Adipocyte (in vitro differentiated cells): ENCODE results near the gene CCDC80.

Experiments used
- DNase-seq: peaks from one replicate; pipeline ENCODE4 v3.0.0-alpha.2; 2015; ENCODE audit warnings: low read depth
- H3K27me3 ChIP-seq: replicated peaks from 2 replicates; pipeline ENCODE4 v1.7.0; 2013; ENCODE audit warnings: mild to moderate bottlenecking, low read length, moderate library complexity; ENCODE audit not compliant: control insufficient read depth, insufficient read depth
- H3K36me3 ChIP-seq: 2 replicates; pipeline ENCODE4 v1.7.0; 2013; ENCODE audit warnings: low read length, mild to moderate bottlenecking, moderate library complexity; ENCODE audit not compliant: control insufficient read depth, insufficient read depth, severe bottlenecking
- H3K4me1 ChIP-seq: 2 replicates; pipeline ENCODE4 v1.7.0; 2013; ENCODE audit warnings: mild to moderate bottlenecking, low read length, moderate library complexity; ENCODE audit not compliant: control insufficient read depth, insufficient read depth
- H3K4me3 ChIP-seq: 2 replicates; pipeline ENCODE4 v1.7.0; 2013; ENCODE audit warnings: mild to moderate bottlenecking, low read length, moderate library complexity
- H3K9ac ChIP-seq: 2 replicates; pipeline ENCODE4 v1.7.0; 2013; ENCODE audit warnings: mild to moderate bottlenecking, low read length, moderate library complexity
- H3K9me3 ChIP-seq: 2 replicates; pipeline ENCODE4 v1.7.0; 2013; ENCODE audit warnings: mild to moderate bottlenecking, low read length, moderate library complexity; ENCODE audit not compliant: control insufficient read depth

CCDC80 gene

GRCh38 chr3:112631257-112631656 is 9.7 kb downstream of the CCDC80 start:
- peak overlapping the region; percentile 85 for H3K4me3 ChIP-seq
- H3K36me3 ChIP-seq, result peaks cover 83% of the 10 kb centered on the region
- H3K4me1 ChIP-seq, result peaks cover 95% of the 10 kb centered on the region
- no peaks in the 10 kb centered on the region for H3K9me3 ChIP-seq
- no peak for DNase-seq
- H3K27me3 ChIP-seq, result no peaks in the 10 kb centered on the region
- peak overlapping the region; percentile 96 for H3K9ac ChIP-seq

DNA sequence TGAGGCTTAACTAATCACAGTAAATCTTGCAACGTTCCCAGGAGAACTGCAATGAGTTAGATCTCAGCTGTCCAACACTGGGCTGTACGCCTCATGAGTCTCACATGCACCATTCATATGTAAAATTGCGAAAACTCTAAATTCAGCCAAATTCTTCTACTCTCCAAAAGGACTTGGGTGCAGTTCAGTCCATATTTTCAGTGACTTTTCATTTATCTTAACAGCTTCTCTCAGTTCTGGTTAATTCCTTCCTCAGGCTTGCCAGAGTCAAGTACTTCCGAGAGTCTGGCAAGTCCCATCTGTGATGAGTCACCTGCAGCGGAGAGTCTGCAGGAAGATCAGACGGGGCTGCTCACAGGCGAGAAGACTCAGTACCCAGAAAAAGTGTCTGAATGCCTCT is 11.5 kb downstream of the CCDC80 start:
- peak; percentile 89 for DNase-seq
- peaks cover 84% of the 10 kb centered on the region for H3K4me1 ChIP-seq
- H3K9me3 ChIP-seq, result no peaks in the 10 kb centered on the region
- peaks cover 88% of the 10 kb centered on the region for H3K36me3 ChIP-seq
- H3K4me3 ChIP-seq, result peak overlapping the region; percentile 85
- H3K9ac ChIP-seq, result peak overlapping the region; percentile 96
- no peaks in the 10 kb centered on the region for H3K27me3 ChIP-seq

DNA sequence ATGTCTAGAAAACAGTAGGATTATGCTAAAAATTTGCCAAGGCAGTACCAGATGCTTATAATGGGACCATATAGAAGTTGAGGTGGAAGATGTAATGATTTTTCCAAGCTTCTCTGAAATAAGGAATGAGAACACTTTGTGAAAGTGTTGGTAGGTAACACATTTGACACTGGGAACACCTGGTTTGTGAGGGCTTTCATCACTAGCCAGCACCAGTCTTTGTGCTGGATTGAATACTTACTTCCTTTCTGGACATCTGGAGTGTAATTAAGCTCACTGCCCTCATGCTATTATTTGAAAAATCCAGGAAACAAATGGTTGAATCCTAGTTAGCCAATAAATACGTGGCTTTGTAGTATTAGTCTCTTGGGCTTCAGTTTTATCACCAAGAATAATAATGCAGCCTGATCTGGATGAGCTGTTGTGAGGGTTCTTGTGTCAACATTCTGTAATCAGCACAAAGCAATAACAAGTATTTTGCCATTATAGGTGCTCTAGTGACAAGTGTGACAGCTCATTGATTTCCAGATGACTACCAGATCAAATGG is 12.9 kb downstream of the CCDC80 start:
- no peak for DNase-seq
- no peaks in the 10 kb centered on the region for H3K27me3 ChIP-seq
- peak overlapping the region; percentile 61 for H3K9ac ChIP-seq
- peak overlapping the region; percentile 28 for H3K4me3 ChIP-seq
- peaks cover 92% of the 10 kb centered on the region for H3K36me3 ChIP-seq
- H3K9me3 ChIP-seq, result no peaks in the 10 kb centered on the region
- H3K4me1 ChIP-seq, result peaks cover 83% of the 10 kb centered on the region

DNA sequence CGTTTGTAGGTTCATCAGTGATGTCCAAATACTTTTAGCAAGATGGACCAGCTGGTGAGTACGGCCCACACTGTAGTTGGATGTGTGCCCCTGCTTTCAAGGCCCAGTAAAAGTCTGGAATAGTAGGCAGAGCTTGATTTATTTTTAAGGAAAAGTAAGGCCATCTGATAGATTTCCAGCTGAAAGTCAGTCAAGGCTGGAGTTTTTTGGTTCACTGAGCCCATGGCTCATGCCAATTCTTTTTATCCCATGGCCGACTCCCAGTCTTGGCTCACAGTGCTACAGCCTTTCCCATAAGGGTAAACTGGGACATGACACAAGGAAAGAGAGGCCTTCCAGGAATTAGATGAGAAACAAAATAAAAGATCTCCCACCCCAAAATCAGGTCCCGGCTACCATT is 13.5 kb downstream of the CCDC80 start:
- Histone ChIP-seq H3K36me3 (peaks cover 91% of the 10 kb centered on the region), H3K4me1 (peaks cover 80% of the 10 kb centered on the region), H3K4me3 (peak overlapping the region; percentile 28), H3K9ac (peak overlapping the region; percentile 61), H3K27me3 (no peaks in the 10 kb centered on the region), H3K9me3 (no peaks in the 10 kb centered on the region)
- no peak for DNase-seq

GRCh38 chr3:112623717-112624116 is 17.2 kb downstream of the CCDC80 start:
- DNase-seq, result no peak
- Histone ChIP-seq H3K4me1 (peaks cover 59% of the 10 kb centered on the region), H3K27me3 (no peaks in the 10 kb centered on the region), H3K36me3 (peaks cover 96% of the 10 kb centered on the region), H3K4me3 (no peak overlapping the region), H3K9ac (no peak overlapping the region), H3K9me3 (no peaks in the 10 kb centered on the region)

DNA sequence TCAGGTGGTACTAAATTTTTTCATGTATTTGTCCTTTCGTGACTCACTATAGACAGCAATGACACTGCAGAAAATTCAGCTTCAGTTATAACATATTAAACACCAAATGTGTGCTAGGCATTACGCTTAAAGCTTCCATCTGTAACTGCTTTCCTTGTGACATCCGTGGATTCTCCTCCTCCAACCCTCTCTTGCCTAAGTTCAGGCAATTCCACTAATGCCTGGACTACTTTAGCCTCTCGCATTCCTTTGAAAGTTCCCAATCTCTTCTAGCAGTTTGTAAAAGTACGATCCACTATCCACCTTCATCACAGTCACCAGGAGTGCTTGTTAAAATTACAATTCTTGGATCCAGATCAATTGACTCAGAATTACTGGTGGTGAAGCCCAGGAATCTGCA is 17.7 kb downstream of the CCDC80 start:
- Histone ChIP-seq H3K9me3 (no peaks in the 10 kb centered on the region), H3K4me3 (no peak overlapping the region), H3K9ac (no peak overlapping the region), H3K27me3 (no peaks in the 10 kb centered on the region), H3K36me3 (peaks cover 96% of the 10 kb centered on the region), H3K4me1 (peaks cover 54% of the 10 kb centered on the region)
- DNase-seq, result no peak

DNA sequence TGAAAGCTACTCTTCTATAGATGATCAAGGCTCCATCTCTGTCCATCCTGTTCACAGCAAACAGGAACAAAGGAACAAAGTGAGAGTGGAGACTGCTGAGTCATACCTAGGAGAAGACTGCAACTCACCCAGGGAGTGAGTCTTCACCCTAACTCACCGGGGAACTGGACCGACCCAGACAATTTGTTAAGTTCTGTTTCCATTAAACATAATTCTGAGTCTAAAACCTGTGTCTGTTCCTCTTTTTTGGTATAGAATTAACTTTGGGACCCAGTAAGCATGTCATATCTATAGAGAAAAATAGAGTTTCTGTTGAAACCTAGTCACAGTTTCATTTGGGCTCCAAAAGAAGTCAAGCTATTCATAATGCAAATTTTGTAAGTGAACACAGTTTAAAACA is 21.6 kb downstream of the CCDC80 start:
- Histone ChIP-seq H3K9me3 (no peaks in the 10 kb centered on the region), H3K4me3 (no peak overlapping the region), H3K36me3 (peaks cover 96% of the 10 kb centered on the region), H3K9ac (peak overlapping the region; percentile 28), H3K27me3 (no peaks in the 10 kb centered on the region), H3K4me1 (peaks cover 37% of the 10 kb centered on the region)
- DNase-seq, result no peak

DNA sequence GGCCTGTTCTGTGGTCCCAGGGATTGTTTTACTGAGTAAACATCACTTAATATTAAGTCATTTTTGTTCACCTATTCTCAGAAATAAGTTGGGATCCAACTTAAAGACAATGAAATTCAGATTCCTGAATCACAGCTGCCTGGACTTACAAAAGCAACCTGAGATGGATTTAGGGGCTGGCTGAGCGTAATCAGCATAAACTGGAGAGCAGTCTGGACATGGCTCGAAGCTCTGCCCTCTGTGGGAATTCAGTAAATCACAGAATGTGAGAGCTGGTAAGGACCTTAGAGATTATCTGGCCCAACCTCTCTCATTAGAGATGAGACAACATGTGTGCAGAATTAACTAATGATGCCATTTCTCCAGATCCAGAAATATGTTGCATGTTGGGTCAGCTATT is 23.7 kb downstream of the CCDC80 start:
- Histone ChIP-seq H3K4me3 (no peak overlapping the region), H3K9ac (peak overlapping the region; percentile 8), H3K9me3 (no peaks in the 10 kb centered on the region), H3K4me1 (peaks cover 25% of the 10 kb centered on the region), H3K36me3 (peaks cover 99% of the 10 kb centered on the region), H3K27me3 (no peaks in the 10 kb centered on the region)
- DNase-seq, result no peak

DNA sequence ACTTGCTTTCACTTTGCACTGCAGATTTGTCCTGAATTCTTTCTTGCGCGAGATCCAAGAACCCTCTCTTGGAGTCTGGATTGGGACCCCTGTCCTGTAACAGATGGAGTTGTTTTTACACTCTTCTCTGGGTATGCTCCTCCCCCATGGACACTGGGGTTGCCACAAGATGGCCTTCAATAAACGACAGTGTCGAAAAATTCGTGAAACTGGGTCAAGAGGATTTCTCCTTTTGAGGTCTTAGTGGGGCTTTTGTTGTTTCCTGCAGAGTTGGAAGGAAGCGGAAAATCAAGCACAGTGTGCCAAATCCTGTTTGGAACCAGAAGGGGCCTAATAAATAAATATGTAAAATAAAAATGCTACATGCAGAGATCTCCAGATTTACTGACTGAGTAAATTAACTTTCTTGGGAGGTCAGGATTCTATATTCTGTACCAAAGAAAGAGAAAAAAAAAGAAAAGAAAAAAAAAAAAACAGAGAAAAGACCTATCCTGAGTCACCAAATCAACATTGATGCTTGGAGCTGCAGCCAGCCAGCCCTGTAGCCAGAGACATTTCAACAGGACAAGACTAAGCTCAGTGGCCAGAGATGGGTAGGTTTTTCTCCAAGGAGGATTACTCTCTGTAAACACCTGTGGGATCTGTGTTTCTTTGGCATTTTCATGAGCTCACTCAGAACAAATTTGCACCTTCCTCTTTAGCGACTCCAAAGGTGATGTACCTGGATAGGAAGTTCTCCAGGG is 24.8 kb downstream of the CCDC80 start:
- H3K27me3 ChIP-seq, result no peaks in the 10 kb centered on the region
- H3K4me1 ChIP-seq, result peaks cover 33% of the 10 kb centered on the region
- H3K4me3 ChIP-seq, result no peak overlapping the region
- H3K9me3 ChIP-seq, result no peaks in the 10 kb centered on the region
- no peak for DNase-seq
- no peak overlapping the region for H3K9ac ChIP-seq
- H3K36me3 ChIP-seq, result peaks cover 99% of the 10 kb centered on the region

DNA sequence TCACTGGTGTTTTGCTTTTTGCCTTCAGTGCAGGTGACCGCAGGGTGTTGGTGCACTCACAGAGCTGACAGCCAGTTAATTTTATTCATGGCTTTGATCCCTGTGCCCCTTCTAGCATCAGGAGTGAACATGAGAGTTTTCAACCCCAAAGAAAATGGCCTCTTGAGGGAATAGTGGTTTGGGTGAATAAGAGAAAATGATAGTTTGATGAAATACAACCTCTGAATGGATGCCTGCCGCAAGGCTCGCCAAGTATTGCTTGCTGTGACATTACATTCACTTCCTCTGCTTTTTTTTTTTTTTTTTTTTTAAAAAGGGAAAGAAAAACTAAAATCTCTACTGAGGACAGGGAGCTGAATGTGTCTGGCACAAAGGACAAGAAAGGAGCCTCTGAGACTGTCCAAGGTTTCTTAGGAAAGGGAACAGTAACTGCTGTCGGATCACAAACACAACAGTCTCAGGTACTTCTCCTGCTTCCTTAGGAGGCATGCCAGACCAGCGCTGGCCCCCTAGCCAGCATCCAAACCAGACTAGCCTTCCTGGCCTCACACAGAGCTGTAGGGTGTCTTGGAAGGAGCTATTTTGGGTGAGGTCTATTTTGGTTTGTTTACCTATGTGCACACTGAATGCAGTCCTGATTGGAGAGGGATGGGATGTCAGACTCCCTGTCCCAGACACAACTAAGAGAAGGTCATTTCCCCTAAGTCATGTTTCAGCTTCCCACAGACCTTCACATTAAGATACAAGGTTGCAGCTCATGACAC is 29.0 kb downstream of the CCDC80 start:
- Histone ChIP-seq H3K9ac (peak overlapping the region; percentile 35), H3K36me3 (peaks cover 97% of the 10 kb centered on the region), H3K9me3 (no peaks in the 10 kb centered on the region), H3K4me1 (peaks cover 52% of the 10 kb centered on the region), H3K27me3 (no peaks in the 10 kb centered on the region), H3K4me3 (no peak overlapping the region)
- no peak for DNase-seq

DNA sequence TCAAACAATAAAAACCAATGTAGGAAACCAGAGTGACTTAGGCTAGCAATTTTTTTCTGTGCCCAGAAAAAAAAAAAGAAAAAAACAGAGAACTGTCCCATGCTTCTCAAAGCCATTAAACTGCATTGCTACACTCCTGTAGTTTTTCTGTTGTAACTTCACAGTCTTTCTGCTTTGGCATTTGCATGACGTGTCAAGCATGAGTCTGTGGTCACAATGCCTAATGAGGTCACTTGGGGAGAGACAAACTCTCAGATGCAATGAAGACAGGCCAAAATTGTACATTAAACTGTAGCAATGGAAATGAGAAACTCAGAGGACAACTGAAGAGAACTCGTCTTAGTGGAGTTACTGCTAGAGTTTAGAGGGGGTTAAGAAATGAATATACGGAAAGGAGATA is 30.8 kb downstream of the CCDC80 start:
- Histone ChIP-seq H3K36me3 (peaks cover 97% of the 10 kb centered on the region), H3K4me1 (peaks cover 51% of the 10 kb centered on the region), H3K9ac (peak overlapping the region; percentile 38), H3K9me3 (no peaks in the 10 kb centered on the region), H3K27me3 (no peaks in the 10 kb centered on the region), H3K4me3 (no peak overlapping the region)
- no peak for DNase-seq
